HG03457 (cell line): Measurements from ENCODE around the gene CLSTN2.

Experiments
- ATAC-seq: cut with Tn5 transposase; IDR thresholded peaks from one replicate; pipeline ENCODE4 v1.9.1; 2021; ENCODE audit warnings: moderate number of reproducible peaks; ENCODE audit not compliant: unreplicated experiment

Gene CLSTN2

GRCh38 chr3:140323561-140323960 is 388.6 kb downstream of the CLSTN2 start:
- ATAC-seq: no peak

- ATAC-seq: no peak
Observed at GRCh38 chr3:140332131-140332530, 397.1 kb downstream of the CLSTN2 start.

- no peak for ATAC-seq
Observed at GRCh38 chr3:140334132-140334929, 399.3 kb downstream of the CLSTN2 start.

GRCh38 chr3:140336465-140336864 is 401.5 kb downstream of the CLSTN2 start:
- ATAC-seq: no peak

- no peak for ATAC-seq
Observed at GRCh38 chr3:140338916-140339315, 403.9 kb downstream of the CLSTN2 start.

- no peak for ATAC-seq
Observed at GRCh38 chr3:140341203-140341602, 406.2 kb downstream of the CLSTN2 start.

- ATAC-seq: no peak
Observed at GRCh38 chr3:140341817-140342403, 406.9 kb downstream of the CLSTN2 start.

GRCh38 chr3:140342668-140343067 is 407.7 kb downstream of the CLSTN2 start:
- ATAC-seq: no peak

GRCh38 chr3:140343211-140344081 is 408.5 kb downstream of the CLSTN2 start:
- ATAC-seq: no peak

- ATAC-seq: no peak
Observed at GRCh38 chr3:140344082-140344454, 409.1 kb downstream of the CLSTN2 start.

- ATAC-seq: no peak
Observed at GRCh38 chr3:140344601-140345205, 409.7 kb downstream of the CLSTN2 start.

GRCh38 chr3:140347151-140347550 is 412.2 kb downstream of the CLSTN2 start:
- ATAC-seq: no peak

GRCh38 chr3:140349938-140350337 is 415.0 kb downstream of the CLSTN2 start:
- no peak for ATAC-seq

- no peak for ATAC-seq
Observed at GRCh38 chr3:140351466-140351865, 416.5 kb downstream of the CLSTN2 start.

GRCh38 chr3:140355481-140355880 is 420.5 kb downstream of the CLSTN2 start:
- no peak for ATAC-seq

GRCh38 chr3:140358686-140359085 is 423.7 kb downstream of the CLSTN2 start:
- no peak for ATAC-seq

- no peak for ATAC-seq
Observed at GRCh38 chr3:140359233-140359995, 424.4 kb downstream of the CLSTN2 start.

- no peak for ATAC-seq
Observed at GRCh38 chr3:140360332-140360731, 425.3 kb downstream of the CLSTN2 start.

GRCh38 chr3:140363801-140364200 is 428.8 kb downstream of the CLSTN2 start:
- no peak for ATAC-seq

GRCh38 chr3:140365872-140366697 is 431.1 kb downstream of the CLSTN2 start:
- no peak for ATAC-seq
